Upper lobe of left lung (tissue), 6 donors: ENCODE measurements around the gene CARD10. TPM values are rescaled to one million over a fixed set of nuclear protein-coding genes. Genes with fewer than 3 reads are reported as not detected.

ENCODE experiments used
- ATAC-seq, 2 donors: fragments of 200-7000 bp; cut with Tn5 transposase; one replicate each; pipeline ENCODE4 v1.9.1; 2022; ENCODE audit warnings: mild to moderate bottlenecking in 2 of 2, moderate library complexity in 2 of 2; ENCODE audit not compliant: low FRiP score in 2 of 2
- DNase-seq, 2 donors: peaks; one replicate each; pipeline ENCODE4 v3.0.0-alpha.2; 2019 to 2020
- H3K27ac ChIP-seq, 4 donors: fragments of 200-600 bp; sonication (generic); one replicate each; pipeline ENCODE4 v1.5.1; 2016 to 2019
- H3K27me3 ChIP-seq, 4 donors: fragments of 200-600 bp; sonication (generic); one replicate each; pipeline ENCODE4 v1.5.1; 2017 to 2019
- H3K36me3 ChIP-seq, 4 donors: fragments of 200-600 bp; sonication (generic); one replicate each; pipeline ENCODE4 v1.5.1; 2016 to 2019
- H3K4me1 ChIP-seq, 4 donors: fragments of 200-600 bp; sonication (generic); one replicate each; pipeline ENCODE4 v1.5.1; 2018 to 2019
- H3K4me3 ChIP-seq, 4 donors: fragments of 200-600 bp; sonication (generic); one replicate each; pipeline ENCODE4 v1.5.1; 2017 to 2019; ENCODE audit warnings: mild to moderate bottlenecking in 2 of 4, moderate library complexity in 1 of 4
- H3K9me3 ChIP-seq, 4 donors: fragments of 200-600 bp; sonication (generic); one replicate each; pipeline ENCODE4 v1.5.1; 2018 to 2019
- EP300 ChIP-seq, 4 donors: sonication (generic); formaldehyde crosslinking; IDR thresholded peaks; one replicate each; pipeline ENCODE4 v1.5.1; 2017; ENCODE audit warnings: antibody characterized with exemption in 4 of 4, control low read depth in 2 of 4
- POLR2A ChIP-seq, 4 donors: fragments of 450-650 bp; IDR thresholded peaks; one replicate each; pipeline ENCODE4 v1.5.1; 2016 to 2017; ENCODE audit warnings: antibody characterized with exemption in 4 of 4, mild to moderate bottlenecking in 2 of 4
- POLR2AphosphoS5 ChIP-seq, 2 donors: sonication (generic); formaldehyde crosslinking; IDR thresholded peaks; one replicate each; pipeline ENCODE4 v1.5.1; 2017; ENCODE audit warnings: antibody characterized with exemption in 2 of 2
- WGBS, 2 donors: methylation state at CpG; one replicate each; pipeline ENCODE4 v1.1.5; 2017 to 2018; 5-methylcytosine and 5-hydroxymethylcytosine counted together
- total RNA-seq, 6 donors: library from RNA; depleted of rRNA in 4 of 6; stranded (reverse); fragments of >200 nt in 4 of 6; gene quantifications; one replicate each; pipeline versions ENCODE4 v1.1.0 to v1.2.1, GENCODE V29; 2016 to 2021
- TF ChIP-seq, protein P1 (sequence below), 6 experiments: fragments of 450-650 bp in 4 of 6; fragments of 200-600 bp in 2 of 6; sonication (generic) in 2 of 6; IDR thresholded peaks; one replicate each; pipeline ENCODE4 v1.5.1; 2016 to 2019; ENCODE audit warnings: antibody characterized with exemption in 6 of 6
- donor health status: DM: no; HTN: no; CAD: no; lungs with moderate emphysema.
- donor health status: DM: no; HTN: yes; CAD: no; lungs with severe emphysema.

Gene CARD10
- total RNA-seq, 6 donors from 2014 or later: 6.2 to 19.8 (median 13.6) TPM

DNA sequence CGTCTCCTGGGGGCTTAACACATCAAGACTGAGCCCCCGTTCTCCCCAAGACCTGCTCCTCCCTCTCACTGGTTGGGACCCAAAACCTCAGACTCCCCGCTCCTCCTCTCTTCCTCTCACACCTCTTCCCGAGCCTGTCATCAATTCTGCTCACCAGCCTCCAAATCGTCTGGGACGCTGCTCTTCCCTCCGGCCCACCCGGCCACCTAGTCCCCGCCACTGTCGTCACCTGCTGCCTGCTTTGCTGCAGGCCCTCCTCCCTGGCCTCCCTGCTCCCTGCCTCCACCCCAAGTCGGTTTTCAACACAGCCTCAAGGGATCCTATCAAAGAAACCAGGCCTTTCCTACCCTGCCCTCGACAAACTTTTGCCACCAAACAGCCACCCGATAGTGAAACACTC, 36.2 kb downstream of the CARD10 start:
- peaks cover 30 to 43% (median 38%) of the 10 kb centered on the region in 4 donors for H3K4me1 ChIP-seq
- no peaks in the 10 kb centered on the region for H3K9me3 ChIP-seq
- no peaks in the 10 kb centered on the region for H3K27me3 ChIP-seq
- DNase-seq: no peak
- H3K27ac ChIP-seq: peak overlapping the region; percentile 88 to 96 (median 92)
- no peak for ATAC-seq
- peaks cover 0 to 21% (median 10%) of the 10 kb centered on the region in 4 donors for H3K36me3 ChIP-seq
- no peak for TF ChIP-seq EP300 (IDR thresholded peaks at IDR 0.05)
- TF ChIP-seq, protein P1, sequence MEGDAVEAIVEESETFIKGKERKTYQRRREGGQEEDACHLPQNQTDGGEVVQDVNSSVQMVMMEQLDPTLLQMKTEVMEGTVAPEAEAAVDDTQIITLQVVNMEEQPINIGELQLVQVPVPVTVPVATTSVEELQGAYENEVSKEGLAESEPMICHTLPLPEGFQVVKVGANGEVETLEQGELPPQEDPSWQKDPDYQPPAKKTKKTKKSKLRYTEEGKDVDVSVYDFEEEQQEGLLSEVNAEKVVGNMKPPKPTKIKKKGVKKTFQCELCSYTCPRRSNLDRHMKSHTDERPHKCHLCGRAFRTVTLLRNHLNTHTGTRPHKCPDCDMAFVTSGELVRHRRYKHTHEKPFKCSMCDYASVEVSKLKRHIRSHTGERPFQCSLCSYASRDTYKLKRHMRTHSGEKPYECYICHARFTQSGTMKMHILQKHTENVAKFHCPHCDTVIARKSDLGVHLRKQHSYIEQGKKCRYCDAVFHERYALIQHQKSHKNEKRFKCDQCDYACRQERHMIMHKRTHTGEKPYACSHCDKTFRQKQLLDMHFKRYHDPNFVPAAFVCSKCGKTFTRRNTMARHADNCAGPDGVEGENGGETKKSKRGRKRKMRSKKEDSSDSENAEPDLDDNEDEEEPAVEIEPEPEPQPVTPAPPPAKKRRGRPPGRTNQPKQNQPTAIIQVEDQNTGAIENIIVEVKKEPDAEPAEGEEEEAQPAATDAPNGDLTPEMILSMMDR (IDR thresholded peaks at IDR 0.05): no peak
- H3K4me3 ChIP-seq: no peak overlapping the region
- 69 to 74% methylated on average over 13 of the region's 13 CpGs for WGBS, 2 donors

DNA sequence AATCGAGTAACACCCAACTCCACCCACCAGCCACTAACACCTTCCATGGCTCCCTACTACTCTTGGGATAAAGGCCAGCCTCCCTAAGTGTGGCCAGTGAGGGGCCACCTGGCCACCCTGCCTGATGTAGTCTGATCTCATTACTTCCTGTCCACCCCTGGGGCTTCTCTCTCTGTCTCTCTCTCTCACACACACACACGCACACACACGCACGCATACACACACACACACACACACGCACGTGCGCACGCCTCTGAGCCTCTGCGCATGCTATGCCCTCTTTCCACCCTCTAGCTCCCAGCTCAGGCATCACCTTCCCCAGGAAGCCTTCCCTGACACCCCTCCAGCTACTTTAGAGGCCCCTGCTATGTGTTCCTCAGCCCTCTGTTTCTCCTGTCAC, 37.0 kb downstream of the CARD10 start:
- Histone ChIP-seq H3K9me3 (no peaks in the 10 kb centered on the region), H3K27ac (no peak overlapping the region), H3K36me3 (peaks cover 0 to 29% (median 16%) of the 10 kb centered on the region in 4 donors), H3K4me1 (peaks cover 30 to 43% (median 38%) of the 10 kb centered on the region in 4 donors), H3K27me3 (no peaks in the 10 kb centered on the region), H3K4me3 (no peak overlapping the region)
- 83 to 86% methylated on average over 9 of the region's 9 CpGs for WGBS, 2 donors
- TF ChIP-seq EP300 (IDR thresholded peaks at IDR 0.05): no peak
- no peak for TF ChIP-seq POLR2A (IDR thresholded peaks at IDR 0.05)
- TF ChIP-seq, protein P1 (IDR thresholded peaks at IDR 0.05): no peak
- no peak for TF ChIP-seq POLR2AphosphoS5 (IDR thresholded peaks at IDR 0.05)
- ATAC-seq (no peak), DNase-seq (no peak)

DNA sequence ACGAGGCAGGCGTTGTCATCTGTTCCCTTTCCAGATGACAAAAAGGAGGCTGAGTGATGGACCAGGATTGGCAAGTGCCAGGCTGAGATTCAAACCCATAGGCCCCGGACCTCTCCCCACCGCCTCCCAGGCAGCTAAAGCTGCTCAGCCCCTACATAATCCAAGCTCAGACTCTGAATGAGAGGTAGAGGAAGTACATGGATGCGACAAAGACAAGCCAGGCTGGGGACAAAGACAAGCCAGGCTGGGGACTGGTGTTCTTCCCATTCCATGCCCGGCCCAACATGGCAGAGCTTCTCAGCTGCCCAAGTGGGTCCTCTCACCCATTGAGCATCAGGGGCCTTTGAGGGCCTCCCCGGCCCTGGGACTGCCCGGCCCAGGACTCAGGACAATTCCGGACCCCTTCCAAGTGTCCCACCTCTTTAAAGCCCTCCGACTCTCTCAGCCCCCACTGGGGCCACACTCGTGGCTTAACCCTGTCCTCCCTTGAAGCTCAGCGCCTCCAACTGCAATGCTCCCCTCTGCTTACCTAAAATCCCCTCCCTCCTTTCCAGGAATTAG, 37.8 kb downstream of the CARD10 start:
- no peak for ATAC-seq
- peaks cover 0 to 37% (median 20%) of the 10 kb centered on the region in 4 donors for H3K36me3 ChIP-seq
- DNase-seq: no peak
- H3K9me3 ChIP-seq: no peaks in the 10 kb centered on the region
- H3K27ac ChIP-seq: no peak overlapping the region
- 76 to 82% methylated on average over 12 of the region's 12 CpGs for WGBS, 2 donors
- H3K4me3 ChIP-seq: no peak overlapping the region
- TF ChIP-seq POLR2A (IDR thresholded peaks at IDR 0.05) (no peak), EP300 (IDR thresholded peaks at IDR 0.05) (no peak), POLR2AphosphoS5 (IDR thresholded peaks at IDR 0.05) (no peak)
- TF ChIP-seq, protein P1 (IDR thresholded peaks at IDR 0.05): no peak
- H3K4me1 ChIP-seq: peaks cover 24 to 34% (median 30%) of the 10 kb centered on the region in 4 donors
- H3K27me3 ChIP-seq: no peaks in the 10 kb centered on the region

DNA sequence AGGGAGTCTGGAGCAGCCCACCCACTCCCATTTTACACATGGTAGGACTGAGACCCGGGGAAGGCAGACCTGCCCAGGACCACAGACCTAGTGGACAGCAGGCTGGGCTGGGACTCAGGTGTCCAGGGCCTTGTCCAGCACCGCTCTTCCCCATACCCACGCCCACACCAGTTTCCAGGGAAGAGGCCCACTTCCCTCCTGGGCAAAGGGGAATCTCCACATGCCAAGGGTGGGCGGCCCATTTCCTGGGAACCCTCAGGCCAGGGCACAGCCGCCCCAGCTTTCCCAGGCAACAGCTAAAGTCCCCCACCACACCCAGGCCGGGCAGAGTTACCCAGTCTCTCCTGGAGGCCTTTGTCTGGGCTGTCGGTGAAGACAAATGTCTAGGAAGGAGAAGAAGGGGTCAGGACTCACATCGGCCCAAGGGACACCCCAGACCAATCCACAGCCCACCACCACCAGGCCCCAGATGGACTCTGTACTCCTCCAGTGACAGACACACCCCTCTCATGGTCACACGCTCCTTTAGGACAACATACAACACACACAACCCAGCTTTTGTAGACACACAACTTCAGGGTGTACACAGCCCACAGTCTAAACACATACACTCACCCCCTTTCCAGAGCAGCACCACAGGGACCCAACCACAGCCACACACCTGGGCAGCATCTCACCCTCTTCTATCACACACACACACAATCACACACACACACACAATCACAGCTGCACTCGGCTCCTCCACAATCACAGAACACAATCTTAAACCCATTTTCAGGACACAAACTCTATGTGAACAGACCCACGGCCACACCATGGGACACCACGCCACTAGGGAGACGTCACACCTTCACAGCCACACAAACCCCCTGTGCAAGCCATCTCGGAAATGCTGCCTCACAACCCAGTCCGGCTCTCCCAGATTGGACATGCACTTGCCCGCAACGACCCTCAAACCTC, 38.5 kb downstream of the CARD10 start:
- Histone ChIP-seq H3K27me3 (no peaks in the 10 kb centered on the region), H3K9me3 (no peaks in the 10 kb centered on the region), H3K4me1 (peaks cover 21 to 28% (median 25%) of the 10 kb centered on the region in 4 donors), H3K27ac (no peak overlapping the region), H3K36me3 (peaks cover 0 to 45% (median 20%) of the 10 kb centered on the region in 4 donors), H3K4me3 (no peak overlapping the region)
- DNase-seq (no peak), ATAC-seq (no peak)
- WGBS, 2 donors: 83 to 84% methylated on average over 13 to 17 of the region's 17 CpGs
- TF ChIP-seq POLR2AphosphoS5 (IDR thresholded peaks at IDR 0.05): no peak
- TF ChIP-seq, protein P1 (IDR thresholded peaks at IDR 0.05): no peak
- TF ChIP-seq POLR2A (IDR thresholded peaks at IDR 0.05): no peak
- TF ChIP-seq EP300 (IDR thresholded peaks at IDR 0.05): no peak
